ENCODE measurements around the gene HOXB4.

GRCh38 chr17:48615047-48615962 is 37.2 kb upstream of the HOXB4 start, which contains the start of gene HOXB8:
- TF ChIP-seq, protein P1, sequence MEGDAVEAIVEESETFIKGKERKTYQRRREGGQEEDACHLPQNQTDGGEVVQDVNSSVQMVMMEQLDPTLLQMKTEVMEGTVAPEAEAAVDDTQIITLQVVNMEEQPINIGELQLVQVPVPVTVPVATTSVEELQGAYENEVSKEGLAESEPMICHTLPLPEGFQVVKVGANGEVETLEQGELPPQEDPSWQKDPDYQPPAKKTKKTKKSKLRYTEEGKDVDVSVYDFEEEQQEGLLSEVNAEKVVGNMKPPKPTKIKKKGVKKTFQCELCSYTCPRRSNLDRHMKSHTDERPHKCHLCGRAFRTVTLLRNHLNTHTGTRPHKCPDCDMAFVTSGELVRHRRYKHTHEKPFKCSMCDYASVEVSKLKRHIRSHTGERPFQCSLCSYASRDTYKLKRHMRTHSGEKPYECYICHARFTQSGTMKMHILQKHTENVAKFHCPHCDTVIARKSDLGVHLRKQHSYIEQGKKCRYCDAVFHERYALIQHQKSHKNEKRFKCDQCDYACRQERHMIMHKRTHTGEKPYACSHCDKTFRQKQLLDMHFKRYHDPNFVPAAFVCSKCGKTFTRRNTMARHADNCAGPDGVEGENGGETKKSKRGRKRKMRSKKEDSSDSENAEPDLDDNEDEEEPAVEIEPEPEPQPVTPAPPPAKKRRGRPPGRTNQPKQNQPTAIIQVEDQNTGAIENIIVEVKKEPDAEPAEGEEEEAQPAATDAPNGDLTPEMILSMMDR (IDR thresholded peaks at IDR 0.05; ENCODE audit: insufficient read depth, low read length, poor library complexity, severe bottlenecking): no peak
- no peak for TF ChIP-seq EZH2phosphoT487 (conservative IDR thresholded peaks at IDR 0.05; ENCODE audit: low read length)
